Muscle layer of colon (tissue), 2 donors: ENCODE data around the gene UBE2Q1.
A peak's percentile ranks its signal among the peaks of the same experiment; 100 is the strongest.

Source experiments
- H3K27ac ChIP-seq: one replicate; pipeline ENCODE4 v1.7.0; 2013; ENCODE audit warnings: low read depth, mild to moderate bottlenecking, low read length, moderate library complexity
- H3K27me3 ChIP-seq, 2 donors: one replicate each; pipeline ENCODE4 v1.7.0; 2013; ENCODE audit warnings: low read length in 2 of 2, mild to moderate bottlenecking in 2 of 2; ENCODE audit not compliant: insufficient read depth in 2 of 2, control insufficient read depth in 1 of 2
- H3K36me3 ChIP-seq: one replicate; pipeline ENCODE4 v1.7.0; 2013; ENCODE audit warnings: mild to moderate bottlenecking, low read length; ENCODE audit not compliant: insufficient read depth
- H3K4me1 ChIP-seq: one replicate; pipeline ENCODE4 v1.7.0; 2013; ENCODE audit warnings: mild to moderate bottlenecking, low read length; ENCODE audit not compliant: insufficient read depth
- H3K4me3 ChIP-seq, 2 donors: one replicate each; pipeline ENCODE4 v1.7.0; 2013; ENCODE audit warnings: low read length in 2 of 2, low read depth in 1 of 2, mild to moderate bottlenecking in 1 of 2, moderate library complexity in 1 of 2
- H3K9ac ChIP-seq: one replicate; pipeline ENCODE4 v1.7.0; 2013; ENCODE audit warnings: low read length
- H3K9me3 ChIP-seq: one replicate; pipeline ENCODE4 v1.7.0; 2013; ENCODE audit warnings: mild to moderate bottlenecking, low read length
- donor health status: abdominal sarcoma.
- donor health status: Adenocarcinoma of cecum.

Gene UBE2Q1

GRCh38 chr1:154557939-154558719 lies at the start of gene UBE2Q1:
Gene UBE2Q1, minus strand, starts transcription at chr1:154558662. Its CDS starts 109 bp downstream, at chr1:154558553.
- Histone ChIP-seq H3K4me1 (peaks cover 39% of the 10 kb centered on the region), H3K9me3 (no peaks in the 10 kb centered on the region), H3K27me3 (no peaks in the 10 kb centered on the region), H3K9ac (peak within 1 kb of the TSS; percentile 71), H3K36me3 (peaks cover 30% of the 10 kb centered on the region), H3K4me3 (peak within 1 kb of the TSS; percentile 40 to 89), H3K27ac (peak within 1 kb of the TSS; percentile 83)

- peak within 1 kb of the TSS; percentile 97 for H3K27ac ChIP-seq
- H3K36me3 ChIP-seq, result no peaks in the 10 kb centered on the region
- no peaks in the 10 kb centered on the region for H3K27me3 ChIP-seq
- H3K9me3 ChIP-seq, result no peaks in the 10 kb centered on the region
- peaks cover 38% of the 10 kb centered on the region for H3K4me1 ChIP-seq
- peak within 1 kb of the TSS; percentile 96 for H3K4me3 ChIP-seq
- peak within 1 kb of the TSS; percentile 84 for H3K9ac ChIP-seq
Measured at GRCh38 chr1:154607609-154608396, 49.3 kb upstream of the UBE2Q1 start, which contains the start of gene ADAR. Gene ADAR, minus strand, starts transcription at chr1:154608186. Its CDS starts 180 bp downstream, at chr1:154608006.

GRCh38 chr1:154607106-154607608 lies 48.7 kb upstream of the UBE2Q1 start:
- Histone ChIP-seq H3K4me3 (peak overlapping the region; percentile 96), H3K9me3 (no peaks in the 10 kb centered on the region), H3K27me3 (no peaks in the 10 kb centered on the region), H3K9ac (peak overlapping the region; percentile 84), H3K4me1 (peaks cover 44% of the 10 kb centered on the region), H3K36me3 (peaks cover 5% of the 10 kb centered on the region), H3K27ac (peak overlapping the region; percentile 97)

DNA sequence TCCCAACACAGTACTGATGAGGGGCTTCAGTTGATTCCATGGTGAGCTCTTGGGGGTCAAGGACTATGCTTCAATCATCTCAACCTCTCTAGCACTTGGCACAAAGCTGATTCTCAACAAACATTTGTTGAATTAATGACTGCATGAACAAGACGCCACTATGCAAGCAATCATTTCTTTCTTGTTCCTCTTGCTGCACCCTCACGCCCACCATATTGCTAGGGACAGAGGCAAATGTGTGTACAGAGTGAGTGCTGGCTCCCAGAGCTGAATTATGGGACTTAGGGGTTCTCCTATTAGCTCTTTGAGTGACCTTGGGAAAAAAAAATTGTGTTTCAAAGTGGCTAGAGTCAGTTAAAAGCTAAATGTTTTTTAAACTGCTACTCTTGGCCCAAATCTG lies 47.1 kb upstream of the UBE2Q1 start:
- Histone ChIP-seq H3K4me1 (peaks cover 44% of the 10 kb centered on the region), H3K36me3 (peaks cover 20% of the 10 kb centered on the region), H3K9ac (no peak overlapping the region), H3K27me3 (no peaks in the 10 kb centered on the region), H3K9me3 (no peaks in the 10 kb centered on the region), H3K27ac (no peak overlapping the region), H3K4me3 (no peak overlapping the region)

DNA sequence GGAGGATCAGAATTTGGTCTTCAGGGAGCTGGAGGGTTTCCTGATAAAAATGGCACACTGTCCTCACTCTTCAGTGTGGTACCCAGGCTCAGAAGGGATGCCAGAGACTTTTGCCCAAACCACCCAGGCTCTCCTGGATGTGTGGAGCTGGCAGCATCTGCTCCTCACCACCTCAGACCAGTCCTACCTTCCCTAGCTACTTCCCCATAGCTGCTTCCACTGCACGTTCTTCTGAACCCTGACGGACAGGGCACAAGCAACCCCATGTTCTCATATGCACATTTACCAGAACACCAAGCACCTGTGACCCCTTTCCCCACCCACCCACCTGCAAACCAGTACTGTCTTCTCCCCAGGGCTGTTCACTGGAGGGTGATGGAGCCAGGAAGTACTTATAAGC lies 44.9 kb upstream of the UBE2Q1 start:
- Histone ChIP-seq H3K9ac (no peak overlapping the region), H3K4me1 (peaks cover 36% of the 10 kb centered on the region), H3K4me3 (no peak overlapping the region), H3K9me3 (no peaks in the 10 kb centered on the region), H3K27me3 (no peaks in the 10 kb centered on the region), H3K36me3 (peaks cover 33% of the 10 kb centered on the region), H3K27ac (no peak overlapping the region)

- H3K9me3 ChIP-seq, result no peaks in the 10 kb centered on the region
- peaks cover 63% of the 10 kb centered on the region for H3K36me3 ChIP-seq
- H3K27ac ChIP-seq, result no peak overlapping the region
- no peak overlapping the region for H3K4me3 ChIP-seq
- no peak overlapping the region for H3K9ac ChIP-seq
- peaks cover 20% of the 10 kb centered on the region for H3K4me1 ChIP-seq
- H3K27me3 ChIP-seq, result no peaks in the 10 kb centered on the region
Measured at GRCh38 chr1:154599658-154600057, 41.2 kb upstream of the UBE2Q1 start.

- H3K4me1 ChIP-seq, result peaks cover 17% of the 10 kb centered on the region
- no peak overlapping the region for H3K9ac ChIP-seq
- no peaks in the 10 kb centered on the region for H3K9me3 ChIP-seq
- no peak overlapping the region for H3K4me3 ChIP-seq
- H3K27ac ChIP-seq, result no peak overlapping the region
- H3K36me3 ChIP-seq, result peaks cover 68% of the 10 kb centered on the region
- H3K27me3 ChIP-seq, result no peaks in the 10 kb centered on the region
Measured at GRCh38 chr1:154598871-154599635, 40.6 kb upstream of the UBE2Q1 start.

- Histone ChIP-seq H3K9ac (no peak overlapping the region), H3K9me3 (no peaks in the 10 kb centered on the region), H3K27me3 (no peaks in the 10 kb centered on the region), H3K4me1 (no peaks in the 10 kb centered on the region), H3K36me3 (peaks cover 72% of the 10 kb centered on the region), H3K4me3 (no peak overlapping the region), H3K27ac (no peak overlapping the region)
Measured at GRCh38 chr1:154595621-154596020, 37.2 kb upstream of the UBE2Q1 start.

DNA sequence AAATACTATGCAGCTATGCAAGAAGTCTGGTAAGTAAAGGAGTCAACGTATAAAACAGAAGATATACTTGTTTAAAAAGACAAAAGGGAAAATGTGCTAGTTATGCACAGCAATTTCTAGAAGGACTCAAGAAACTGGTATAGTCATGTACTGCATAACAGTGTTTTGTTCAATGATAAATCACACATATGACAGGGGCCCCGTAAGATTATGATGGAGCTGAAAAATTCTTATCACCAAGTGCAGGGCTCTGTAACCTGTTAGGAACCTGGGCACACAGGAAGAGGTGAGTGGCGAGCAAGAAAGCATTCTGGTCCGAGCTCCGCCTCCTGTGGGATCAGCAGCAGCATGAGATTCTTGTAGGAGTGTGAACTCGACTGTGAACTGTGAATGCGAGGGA lies 36.3 kb upstream of the UBE2Q1 start:
- no peaks in the 10 kb centered on the region for H3K27me3 ChIP-seq
- H3K9ac ChIP-seq, result no peak overlapping the region
- H3K27ac ChIP-seq, result no peak overlapping the region
- H3K4me1 ChIP-seq, result no peaks in the 10 kb centered on the region
- H3K9me3 ChIP-seq, result no peaks in the 10 kb centered on the region
- H3K36me3 ChIP-seq, result peaks cover 76% of the 10 kb centered on the region
- H3K4me3 ChIP-seq, result no peak overlapping the region

- H3K9ac ChIP-seq, result no peak overlapping the region
- no peak overlapping the region for H3K27ac ChIP-seq
- no peaks in the 10 kb centered on the region for H3K27me3 ChIP-seq
- H3K36me3 ChIP-seq, result peaks cover 79% of the 10 kb centered on the region
- H3K4me3 ChIP-seq, result no peak overlapping the region
- H3K9me3 ChIP-seq, result no peaks in the 10 kb centered on the region
- no peaks in the 10 kb centered on the region for H3K4me1 ChIP-seq
Measured at GRCh38 chr1:154593390-154593789, 34.9 kb upstream of the UBE2Q1 start.

- Histone ChIP-seq H3K27ac (no peak overlapping the region), H3K4me1 (no peaks in the 10 kb centered on the region), H3K9me3 (no peaks in the 10 kb centered on the region), H3K9ac (no peak overlapping the region), H3K4me3 (no peak overlapping the region), H3K36me3 (peaks cover 79% of the 10 kb centered on the region), H3K27me3 (no peaks in the 10 kb centered on the region)
Measured at GRCh38 chr1:154591206-154591605, 32.7 kb upstream of the UBE2Q1 start.
